Measurements from ENCODE around the gene RAB43.
"Not testable (repeated sequence)": the region's sequence is repeated elsewhere in the genome, so short reads cannot be mapped to it uniquely, and the experiment has no call there.

DNA sequence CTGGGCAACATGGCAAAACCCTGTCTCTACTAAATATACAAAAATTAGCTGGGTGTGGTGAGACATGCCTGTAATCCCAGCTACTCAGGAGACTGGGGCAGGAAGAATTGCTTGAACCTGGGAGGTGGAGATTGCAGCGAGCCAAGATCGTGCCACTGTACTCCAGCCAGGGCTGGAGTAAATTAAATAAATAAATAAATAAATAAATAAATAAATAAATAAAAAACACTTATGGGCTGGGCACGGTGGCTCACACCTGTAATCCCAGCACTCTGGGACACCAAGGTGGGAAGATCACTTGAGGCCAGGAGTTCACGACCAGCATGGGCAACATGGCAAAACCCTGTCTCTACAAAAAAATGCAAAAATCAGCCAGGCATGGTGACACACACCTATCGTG lies 19.4 kb upstream of the RAB43 start:
- TF ChIP-seq, protein P1, sequence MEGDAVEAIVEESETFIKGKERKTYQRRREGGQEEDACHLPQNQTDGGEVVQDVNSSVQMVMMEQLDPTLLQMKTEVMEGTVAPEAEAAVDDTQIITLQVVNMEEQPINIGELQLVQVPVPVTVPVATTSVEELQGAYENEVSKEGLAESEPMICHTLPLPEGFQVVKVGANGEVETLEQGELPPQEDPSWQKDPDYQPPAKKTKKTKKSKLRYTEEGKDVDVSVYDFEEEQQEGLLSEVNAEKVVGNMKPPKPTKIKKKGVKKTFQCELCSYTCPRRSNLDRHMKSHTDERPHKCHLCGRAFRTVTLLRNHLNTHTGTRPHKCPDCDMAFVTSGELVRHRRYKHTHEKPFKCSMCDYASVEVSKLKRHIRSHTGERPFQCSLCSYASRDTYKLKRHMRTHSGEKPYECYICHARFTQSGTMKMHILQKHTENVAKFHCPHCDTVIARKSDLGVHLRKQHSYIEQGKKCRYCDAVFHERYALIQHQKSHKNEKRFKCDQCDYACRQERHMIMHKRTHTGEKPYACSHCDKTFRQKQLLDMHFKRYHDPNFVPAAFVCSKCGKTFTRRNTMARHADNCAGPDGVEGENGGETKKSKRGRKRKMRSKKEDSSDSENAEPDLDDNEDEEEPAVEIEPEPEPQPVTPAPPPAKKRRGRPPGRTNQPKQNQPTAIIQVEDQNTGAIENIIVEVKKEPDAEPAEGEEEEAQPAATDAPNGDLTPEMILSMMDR (IDR thresholded peaks at IDR 0.05) = not testable (repeated sequence)
- not testable (repeated sequence) for TF ChIP-seq POLR2A (IDR thresholded peaks at IDR 0.05)
